GM12801 (cell line): ENCODE results near the gene SLC7A4.

Source experiments
- CTCF ChIP-seq: IDR thresholded peaks from one replicate; pipeline ENCODE4 v1.5.1; 2011; ENCODE audit warnings: control low read depth; ENCODE audit not compliant: insufficient read length; ENCODE audit errors: extremely low read depth

Gene SLC7A4

GRCh38 chr22:21067901-21068680, 35.7 kb upstream of the SLC7A4 start:
- TF ChIP-seq CTCF: no peak

GRCh38 chr22:21067075-21067900, 34.9 kb upstream of the SLC7A4 start:
- no peak for TF ChIP-seq CTCF

- TF ChIP-seq CTCF: no peak
Measured at GRCh38 chr22:21064917-21065864, 32.8 kb upstream of the SLC7A4 start.

GRCh38 chr22:21055880-21056319, 23.5 kb upstream of the SLC7A4 start:
- TF ChIP-seq CTCF: no peak

- TF ChIP-seq CTCF: no peak
Measured at GRCh38 chr22:21055564-21055834, 23.1 kb upstream of the SLC7A4 start.

- TF ChIP-seq CTCF: no peak
Measured at GRCh38 chr22:21054714-21055563, 22.6 kb upstream of the SLC7A4 start.
